SW480 (cell line): ENCODE results near the gene FRS3.

Experiments
- DNase-seq: peaks from one replicate; pipeline ENCODE4 v3.0.0-alpha.2; 2016; ENCODE audit warnings: low spot score

Gene FRS3

GRCh38 chr6:41728073-41728936 is 51.4 kb downstream of the FRS3 start:
- DNase-seq = no peak

DNA sequence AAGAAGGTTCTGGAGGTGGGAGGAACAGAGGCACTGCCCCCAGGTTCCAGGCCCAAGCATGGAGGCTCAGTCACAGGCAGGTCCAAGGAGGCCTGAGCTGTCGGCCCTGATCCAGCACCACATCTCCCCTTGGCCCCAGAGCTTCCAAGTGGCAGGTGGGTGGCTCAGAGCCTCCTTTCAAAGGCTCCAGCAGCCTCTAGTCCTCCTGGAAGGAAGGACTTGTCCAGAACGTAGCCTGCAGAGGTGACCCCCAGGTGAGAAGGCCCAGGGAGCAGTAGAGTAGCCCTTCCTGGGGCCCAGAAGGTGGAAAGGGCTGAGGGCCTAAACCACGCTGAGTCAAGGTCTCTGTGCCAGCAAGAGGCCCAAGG is 52.0 kb downstream of the FRS3 start:
- no peak for DNase-seq

DNA sequence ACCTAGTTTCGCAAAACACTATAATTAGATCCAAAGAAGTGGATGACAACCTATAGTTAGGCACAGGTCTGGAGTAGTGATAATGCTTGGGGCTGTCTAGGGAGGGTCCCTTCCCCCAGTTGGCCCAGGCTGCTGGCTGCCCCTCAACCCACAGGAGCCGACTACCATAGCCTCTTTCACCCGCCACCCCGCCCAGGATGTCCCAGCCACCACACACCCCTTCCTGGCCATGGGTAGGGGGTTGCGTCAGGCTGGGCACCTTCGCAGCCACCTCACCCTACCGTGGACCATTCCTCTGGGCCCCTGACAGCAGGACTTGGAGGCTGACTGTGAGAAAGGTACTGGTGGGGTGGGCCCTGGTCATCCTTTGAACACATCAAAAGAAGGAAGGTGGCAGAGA is 52.8 kb downstream of the FRS3 start:
- no peak for DNase-seq

- no peak for DNase-seq
Measured at GRCh38 chr6:41724586-41725501, 54.9 kb downstream of the FRS3 start.

DNA sequence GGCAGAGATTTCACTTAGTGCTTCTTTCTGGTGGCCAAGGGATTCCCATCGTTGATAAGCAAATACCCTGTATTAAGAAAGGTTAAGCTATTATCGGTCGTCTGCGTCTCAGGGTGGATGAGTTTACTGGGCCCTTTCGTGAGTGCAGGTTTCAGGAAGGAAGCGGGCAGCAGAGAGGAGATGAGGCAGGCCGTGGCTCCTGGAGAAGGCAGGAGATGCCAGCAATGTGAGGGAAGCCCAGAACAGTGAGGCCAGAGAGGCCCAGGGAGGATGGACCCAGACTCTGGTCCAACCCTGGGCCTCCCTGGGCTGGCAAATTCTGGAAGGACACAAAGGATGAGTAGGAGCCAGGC is 55.5 kb downstream of the FRS3 start:
- no peak for DNase-seq

DNA sequence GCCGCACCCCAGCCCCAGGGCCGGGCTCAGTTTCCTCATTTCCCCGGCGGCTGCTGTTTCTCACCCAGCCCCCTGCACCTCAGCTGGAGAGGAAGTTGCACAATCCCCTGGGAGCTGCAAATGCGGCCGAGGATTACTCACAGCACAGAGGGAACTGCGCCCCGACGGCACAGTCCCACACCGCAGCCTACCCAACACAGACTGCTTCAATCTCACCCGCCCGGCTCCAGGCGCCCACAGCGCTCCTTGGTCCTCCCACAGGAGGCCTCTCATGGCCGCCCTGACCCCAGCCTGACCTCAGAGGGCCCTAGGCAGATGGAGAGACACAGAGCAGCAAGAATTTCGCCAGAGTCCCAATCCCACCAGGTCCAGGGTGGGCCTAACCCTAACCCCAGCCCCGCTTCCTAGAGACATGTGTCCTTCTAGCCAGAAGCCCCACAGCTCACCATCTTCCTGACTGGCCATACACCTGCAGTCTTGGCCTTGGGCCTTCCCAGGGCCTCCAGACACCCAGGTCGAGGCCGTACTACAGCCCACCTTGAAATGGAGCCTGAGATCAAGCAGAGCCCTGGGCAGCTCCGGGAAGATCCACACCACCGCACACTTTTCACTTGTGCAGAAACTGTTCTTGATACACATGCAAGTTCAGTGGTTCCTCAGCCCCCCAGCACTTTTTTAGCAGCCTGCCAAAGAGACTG is 56.0 kb downstream of the FRS3 start:
- DNase-seq = no peak

DNA sequence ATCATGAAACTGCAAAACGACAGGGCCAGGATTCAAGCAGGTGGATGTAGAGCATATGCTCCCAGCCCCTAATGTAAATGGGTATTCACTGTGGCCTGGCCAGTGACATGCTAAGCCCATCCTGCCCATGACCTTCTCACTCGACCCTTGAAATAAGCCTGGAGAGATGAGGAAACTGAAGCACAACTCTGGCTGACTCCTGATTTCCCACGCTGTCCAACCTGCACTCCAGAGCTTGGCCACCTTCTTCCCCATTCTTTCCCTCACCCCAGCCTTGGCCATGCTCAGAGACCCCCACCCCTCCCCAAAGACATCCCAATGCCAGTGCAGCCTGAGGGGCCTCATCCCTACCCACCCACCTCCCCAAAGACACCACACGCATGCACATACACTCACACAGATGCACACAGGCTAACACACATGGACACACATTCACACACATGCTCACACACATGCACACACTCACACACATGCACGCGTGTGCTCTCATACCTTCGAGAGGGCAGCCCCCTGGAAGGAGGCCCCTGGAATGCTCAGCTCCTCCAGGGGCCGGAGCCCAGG is 56.7 kb downstream of the FRS3 start:
- no peak for DNase-seq

DNA sequence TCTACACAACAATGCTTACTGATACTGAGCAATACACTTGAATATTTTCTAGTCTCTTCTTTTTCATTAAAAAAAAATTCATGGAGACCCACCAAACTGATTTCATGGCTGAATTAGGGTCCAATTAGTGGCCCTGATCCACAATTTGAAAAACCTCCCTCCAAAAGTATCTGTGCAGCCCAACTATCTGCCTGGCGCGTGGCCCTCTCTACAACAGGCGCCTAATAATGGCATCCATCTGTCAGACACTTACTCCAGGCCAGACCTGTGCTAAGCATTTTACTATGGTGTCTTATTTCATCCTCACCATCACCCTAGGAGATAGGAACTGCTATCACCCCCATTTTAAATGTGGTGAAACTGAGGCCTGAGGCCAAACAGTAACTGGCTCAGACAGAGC is 58.3 kb downstream of the FRS3 start:
- no peak for DNase-seq

GRCh38 chr6:41720783-41721182 is 58.9 kb downstream of the FRS3 start:
- DNase-seq = no peak

DNA sequence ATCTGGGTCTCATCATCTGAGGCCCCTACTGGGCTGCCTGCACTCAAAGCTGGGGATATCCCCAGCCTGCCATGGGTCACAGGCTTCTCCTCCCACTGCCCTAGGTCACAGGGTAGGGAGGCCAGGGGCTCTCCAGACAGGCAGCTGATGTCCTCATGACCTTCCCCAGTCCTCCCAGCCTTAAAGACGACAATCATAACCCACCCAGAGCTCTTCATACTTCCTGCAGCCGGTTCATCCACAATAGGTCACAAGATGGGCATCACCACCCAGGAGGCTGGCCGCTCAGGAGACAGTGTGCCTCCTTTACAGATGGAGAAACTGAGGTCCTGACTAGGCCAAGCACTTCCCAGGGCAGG is 59.5 kb downstream of the FRS3 start:
- no peak for DNase-seq
